Fibroblast of peridontal ligament (primary cell): ENCODE data around the gene PDPK1.
"Not testable (repeated sequence)": the region's sequence is repeated elsewhere in the genome, so short reads cannot be mapped to it uniquely, and the experiment has no call there.

Experiments
- DNase-seq: peaks from one replicate; pipeline ENCODE4 v3.0.0-alpha.2; 2010; ENCODE audit errors: extremely low read depth

PDPK1 gene

GRCh38 chr16:2611877-2612276 is 74.1 kb downstream of the PDPK1 start:
- not testable (repeated sequence) for DNase-seq

DNA sequence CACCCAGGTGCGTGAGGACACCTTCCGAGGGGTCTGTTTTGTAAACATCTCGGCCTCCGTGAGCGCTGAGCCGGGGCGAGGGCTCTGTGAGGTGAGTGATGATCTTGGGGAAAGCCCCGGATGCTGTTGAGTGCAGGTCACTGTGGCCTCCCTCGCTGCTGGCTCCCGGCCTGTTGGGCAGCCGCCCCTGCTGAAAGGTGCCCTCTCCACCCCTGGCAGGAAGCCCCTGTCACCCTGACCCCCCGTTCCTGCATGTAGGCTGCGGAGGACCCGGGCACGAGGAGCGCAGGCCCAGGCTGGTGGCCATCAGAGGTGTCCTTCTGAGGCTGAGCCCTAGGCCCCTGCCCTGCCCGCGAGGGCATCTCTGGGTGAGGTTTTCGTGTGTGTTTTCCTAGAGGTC is 75.4 kb downstream of the PDPK1 start:
- DNase-seq, result not testable (repeated sequence)

GRCh38 chr16:2614761-2615191 is 77.0 kb downstream of the PDPK1 start:
- no peak for DNase-seq

DNA sequence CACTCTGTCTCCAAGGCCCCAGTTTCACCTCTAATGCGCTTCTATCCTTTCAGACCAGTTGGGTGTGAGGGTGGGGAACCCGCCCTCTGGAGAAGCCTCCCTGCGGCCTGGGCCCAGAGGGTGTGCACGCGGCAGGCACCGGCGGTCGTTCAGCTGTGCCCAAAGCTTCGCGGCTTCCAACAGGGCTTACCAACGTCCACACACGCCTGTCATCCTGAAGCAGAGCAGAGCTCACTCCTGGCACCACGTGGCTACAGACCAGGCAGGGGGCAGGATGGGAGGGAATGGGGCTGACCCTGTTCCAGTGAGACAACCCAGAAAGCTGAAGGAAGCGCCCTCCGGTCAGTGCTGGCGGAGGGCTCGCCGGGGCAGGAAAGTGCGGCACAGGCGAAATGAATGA is 81.1 kb downstream of the PDPK1 start:
- not testable (repeated sequence) for DNase-seq

- DNase-seq, result not testable (repeated sequence)
These were observed 81.8 kb downstream of the PDPK1 start for GRCh38 chr16:2619628-2620027.

GRCh38 chr16:2620870-2621269 is 83.0 kb downstream of the PDPK1 start:
- DNase-seq, result not testable (repeated sequence)

GRCh38 chr16:2621395-2621794 is 83.6 kb downstream of the PDPK1 start:
- not testable (repeated sequence) for DNase-seq

DNA sequence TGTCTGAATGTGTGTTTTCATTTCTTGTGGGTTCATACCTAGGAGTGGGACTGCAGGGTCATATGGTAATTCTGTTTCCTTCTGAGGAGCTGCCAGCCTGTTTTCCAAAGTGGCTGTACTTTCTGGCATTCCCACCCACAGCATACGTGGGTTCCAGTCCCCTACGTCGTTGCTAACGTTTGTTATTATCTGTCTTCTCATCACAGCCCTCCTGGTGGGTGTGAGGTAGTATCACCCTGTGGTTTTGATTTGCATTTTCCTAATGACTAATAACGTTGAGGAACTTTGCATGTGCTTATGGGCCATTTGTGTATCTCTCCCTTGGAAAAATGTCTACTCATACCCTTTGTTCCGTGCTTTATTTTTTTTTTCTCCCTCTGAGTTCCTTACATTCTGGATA is 89.3 kb downstream of the PDPK1 start:
- not testable (repeated sequence) for DNase-seq

DNA sequence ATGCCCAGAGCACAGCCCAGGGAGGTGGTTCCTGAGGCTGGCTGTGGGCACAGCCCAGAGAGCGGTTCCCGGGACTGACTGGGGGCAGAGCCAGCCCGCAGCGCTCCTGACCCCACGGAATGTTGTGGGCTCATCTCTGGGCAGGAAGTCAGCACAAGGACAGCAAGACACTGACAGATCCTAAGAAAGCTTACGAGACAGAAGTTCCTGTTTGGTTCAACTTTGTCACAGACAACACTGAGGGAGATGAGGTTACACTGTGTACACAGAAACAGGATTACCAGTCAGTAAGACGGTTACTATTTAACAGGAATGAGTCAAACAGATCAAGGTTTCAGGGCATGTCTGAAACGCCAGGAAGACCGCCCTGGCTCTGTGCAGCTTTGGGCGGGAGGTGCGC is 93.4 kb downstream of the PDPK1 start:
- DNase-seq, result not testable (repeated sequence)

DNA sequence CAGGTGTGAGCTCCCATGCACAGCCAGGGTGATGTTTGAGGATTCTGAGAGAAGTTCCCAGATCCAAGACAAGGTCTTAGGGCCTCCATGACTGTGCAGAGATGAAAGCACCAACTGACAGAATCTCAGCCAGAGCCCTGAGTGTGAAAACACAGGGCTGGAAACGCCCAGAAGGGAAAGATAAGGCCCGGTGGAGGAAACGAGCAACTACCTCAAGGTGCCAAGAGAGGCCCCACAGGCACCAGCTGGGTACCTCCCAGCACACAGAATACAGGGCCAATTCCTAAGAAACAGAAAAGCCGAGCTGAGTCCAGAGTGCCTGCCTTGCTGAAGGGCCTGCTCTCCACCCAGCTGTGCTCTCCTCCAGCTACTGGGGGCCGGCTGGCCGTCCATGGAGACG is 94.5 kb downstream of the PDPK1 start:
- DNase-seq, result not testable (repeated sequence)

DNA sequence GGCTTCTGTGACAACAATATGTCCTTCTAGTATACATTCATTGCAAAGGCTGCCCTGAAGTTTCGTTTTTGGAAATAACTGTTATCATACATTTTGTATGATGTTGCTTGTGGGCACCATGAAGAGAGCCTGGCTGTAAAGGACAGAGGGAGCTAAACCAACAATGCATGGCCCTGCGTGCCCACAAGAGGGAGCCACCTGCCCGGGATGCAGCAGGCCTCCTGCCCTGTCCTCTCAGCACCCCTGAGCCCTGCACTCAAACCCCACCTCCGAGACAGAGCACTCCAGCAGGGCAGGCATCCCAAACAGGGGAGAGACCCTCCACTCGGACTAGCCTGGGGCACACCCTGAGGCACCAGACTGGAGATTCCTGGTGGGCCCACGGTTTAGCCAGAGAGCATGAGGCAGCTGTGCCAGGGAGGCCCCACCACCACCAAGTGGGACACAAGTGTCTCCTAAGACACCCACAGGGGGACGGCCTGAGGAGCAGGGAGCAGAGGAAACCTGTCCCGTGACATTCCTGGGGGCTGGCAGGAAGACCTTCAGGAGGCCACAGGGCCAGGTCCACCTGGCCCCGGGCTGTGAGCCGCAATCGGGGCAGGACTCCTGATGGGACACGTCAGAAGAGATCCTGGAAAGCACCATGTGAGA is 101.4 kb downstream of the PDPK1 start:
- not testable (repeated sequence) for DNase-seq

DNA sequence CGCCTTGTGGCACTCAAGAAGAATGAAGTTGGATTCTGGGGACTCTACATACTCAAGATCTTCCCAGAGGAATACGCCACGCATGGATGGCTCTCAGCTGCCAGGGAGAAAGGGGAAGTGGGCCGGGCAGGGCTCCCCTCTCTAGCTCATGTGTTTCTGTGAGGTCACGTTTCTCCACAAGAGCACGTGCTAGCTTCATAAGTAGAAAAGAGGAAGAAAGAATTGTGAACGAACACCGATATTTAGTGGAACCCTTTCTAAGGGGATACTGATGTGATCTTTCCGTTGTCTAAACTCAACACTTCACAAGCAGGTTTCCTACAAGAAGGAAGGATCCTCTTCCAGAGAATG is 101.9 kb downstream of the PDPK1 start:
- DNase-seq, result not testable (repeated sequence)

DNA sequence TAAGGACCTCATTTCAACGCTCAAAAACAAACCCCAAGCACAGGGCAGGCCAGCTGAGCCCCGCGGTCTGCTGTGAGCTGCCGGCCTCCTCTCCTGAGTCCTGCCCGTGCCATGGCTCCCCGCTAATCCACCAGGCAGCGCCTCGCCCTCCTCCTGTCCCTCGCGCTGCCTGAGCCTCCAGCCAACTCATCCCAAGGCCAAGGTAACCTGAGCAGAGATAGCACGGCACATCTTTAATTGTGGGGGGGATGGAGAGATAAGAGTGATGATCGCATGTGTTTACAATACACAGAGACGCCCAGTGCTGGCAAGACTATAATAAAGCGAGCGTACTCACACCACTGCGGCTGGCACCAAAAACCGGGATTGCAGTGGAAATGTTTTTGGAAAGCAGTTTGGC is 104.7 kb downstream of the PDPK1 start:
- not testable (repeated sequence) for DNase-seq

DNA sequence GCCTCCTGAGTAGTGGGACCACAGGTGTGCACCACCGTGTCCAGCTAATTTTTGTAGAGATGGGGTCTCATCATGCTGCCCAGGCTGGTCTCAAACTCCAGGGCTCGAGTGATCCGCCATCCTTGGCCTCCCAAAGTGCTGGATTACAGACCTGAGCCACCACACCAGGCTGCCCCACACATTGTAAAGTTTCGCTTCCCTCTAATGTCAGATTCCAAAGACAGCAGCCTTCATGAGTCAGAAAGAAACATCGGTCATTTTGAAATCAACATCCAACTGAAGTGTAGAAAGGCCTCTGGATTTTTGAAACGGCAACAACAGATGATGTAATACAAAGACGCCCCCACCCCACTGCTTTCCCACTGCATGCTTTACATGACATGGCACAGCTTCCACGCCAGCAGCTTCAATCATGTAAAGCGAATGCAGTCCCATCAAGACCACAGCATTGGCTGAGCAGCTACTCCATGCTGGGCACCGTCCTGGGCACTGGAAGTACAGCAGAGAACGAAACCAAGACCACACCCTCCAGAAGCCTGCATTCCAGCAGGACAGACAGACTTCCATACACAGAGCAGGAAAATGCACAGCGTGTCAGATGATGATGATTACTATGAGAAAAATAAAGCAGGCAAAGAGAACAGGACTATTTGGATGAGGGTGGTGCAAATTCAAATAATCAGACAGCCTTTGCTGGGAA is 107.1 kb downstream of the PDPK1 start:
- not testable (repeated sequence) for DNase-seq

GRCh38 chr16:2651268-2651871 is 113.5 kb downstream of the PDPK1 start:
- DNase-seq, result not testable (repeated sequence)
